NCI-H748 treated with DMSO at 0.1 percent for 48 hours (cell line): ENCODE results near the gene MPPED1.

Experiments
- DNase-seq: peaks from one replicate; lab custom pipeline; 2025; lab: John Stamatoyannopoulos, UW

The MPPED1 gene

GRCh38 chr22:43516996-43517635 is 105.3 kb downstream of the MPPED1 start:
- no peak for DNase-seq

- no peak for DNase-seq
These were observed 108.8 kb downstream of the MPPED1 start for GRCh38 chr22:43520632-43521039.

- no peak for DNase-seq
These were observed 109.9 kb downstream of the MPPED1 start for GRCh38 chr22:43521716-43522115.

- DNase-seq = no peak
These were observed 114.4 kb downstream of the MPPED1 start for GRCh38 chr22:43526117-43526655.

- no peak for DNase-seq
These were observed 115.1 kb downstream of the MPPED1 start for GRCh38 chr22:43526946-43527345.

GRCh38 chr22:43528601-43529360 is 117.0 kb downstream of the MPPED1 start:
- DNase-seq = no peak

- no peak for DNase-seq
These were observed 117.6 kb downstream of the MPPED1 start for GRCh38 chr22:43529461-43529860.

- no peak for DNase-seq
These were observed 118.1 kb downstream of the MPPED1 start for GRCh38 chr22:43529934-43530333.

GRCh38 chr22:43530349-43531201 is 118.8 kb downstream of the MPPED1 start:
- no peak for DNase-seq

- DNase-seq = no peak
These were observed 119.8 kb downstream of the MPPED1 start for GRCh38 chr22:43531651-43532050.

GRCh38 chr22:43532301-43533155 is 120.7 kb downstream of the MPPED1 start:
- DNase-seq = no peak

- DNase-seq = no peak
These were observed 121.3 kb downstream of the MPPED1 start for GRCh38 chr22:43533156-43533530.

GRCh38 chr22:43533656-43534428 is 122.0 kb downstream of the MPPED1 start:
- no peak for DNase-seq

GRCh38 chr22:43534916-43535315 is 123.1 kb downstream of the MPPED1 start:
- no peak for DNase-seq

- DNase-seq = no peak
These were observed 123.5 kb downstream of the MPPED1 start for GRCh38 chr22:43535336-43535735.

GRCh38 chr22:43535741-43536140 is 123.9 kb downstream of the MPPED1 start:
- no peak for DNase-seq

GRCh38 chr22:43537019-43537585 is 125.3 kb downstream of the MPPED1 start:
- no peak for DNase-seq

- DNase-seq = no peak
These were observed 128.0 kb downstream of the MPPED1 start for GRCh38 chr22:43539572-43540528.

GRCh38 chr22:43540529-43540923 is 128.7 kb downstream of the MPPED1 start:
- no peak for DNase-seq
